H1 (cell line): Measurements from ENCODE around the gene MUC2. TPM values are rescaled to one million over a fixed set of nuclear protein-coding genes. Genes with fewer than 3 reads are reported as not detected.

ENCODE experiments used
- CEBPB ChIP-seq: IDR thresholded peaks from 2 replicates; pipeline ENCODE4 v1.6.1; 2012; ENCODE audit warnings: low read depth, low read length
- HDAC6 ChIP-seq: IDR thresholded peaks from one replicate; pipeline ENCODE4 v1.7.1; 2012; ENCODE audit warnings: low read depth, mild to moderate bottlenecking, inconsistent platforms, low read length, moderate library complexity
- JUND ChIP-seq: IDR thresholded peaks from 2 replicates; pipeline ENCODE4 v1.6.1; 2011; ENCODE audit warnings: mild to moderate bottlenecking, improper control_type of control experiment, low read length
- SAP30 ChIP-seq: fragments of 300-600 bp; sonication (generic); IDR thresholded peaks from 2 replicates; pipeline ENCODE4 v1.7.1; 2012; ENCODE audit warnings: low read length, moderate library complexity, mild to moderate bottlenecking, inconsistent platforms; ENCODE audit not compliant: insufficient read depth, insufficient replicate concordance
- SIRT6 ChIP-seq: IDR thresholded peaks from one replicate; pipeline ENCODE4 v1.7.1; 2012; ENCODE audit warnings: low read length, inconsistent platforms
- SIX5 ChIP-seq: IDR thresholded peaks from 2 replicates; pipeline ENCODE4 v1.6.1; 2011; ENCODE audit warnings: mild to moderate bottlenecking, low read depth, low read length
- polyA plus RNA-seq, 7 experiments: library from polyadenylated mRNA; depleted of rRNA in 3 of 7; stranded (reverse) in 5 of 7; unstranded in 2 of 7; fragments of >200 nt in 5 of 7; fragments of 200-250 nt in 2 of 7; gene quantifications; 1 replicate in 5 of 7; 2 replicates in 1 of 7; 4 replicates in 1 of 7; pipeline versions ENCODE4 v1.2.1 to v1.2.3, GENCODE V29; 2011 to 2013; ENCODE audit warnings: missing spikeins in 2 of 7, mixed read lengths in 2 of 7
- total RNA-seq: library from RNA; stranded (reverse); fragmentation: NEBNext Ultra II Directional; extraction: Animal tissue kit (Norgen Biotek cat#: 25700); gene quantifications from 2 replicates; pipeline ENCODE4 v1.2.1, GENCODE V29; 2021

The MUC2 gene
- total and polyA plus RNA-seq, 2 of the 8 experiments (the other 6 are each of a cell fraction or from before 2014, with no cell fraction given): not detected

- no peak for TF ChIP-seq HDAC6
- no peak for TF ChIP-seq JUND
- TF ChIP-seq SIRT6: no peak
- no peak for TF ChIP-seq SAP30
- no peak for TF ChIP-seq SIX5
- no peak for TF ChIP-seq CEBPB
- TF ChIP-seq, all 59 proteins: peak for 0
Measured at GRCh38 chr11:1034456-1035295, 40.0 kb upstream of the MUC2 start (continued).
